K562 (cell line): ENCODE measurements around the gene QSOX2. TPM values are rescaled to one million over a fixed set of nuclear protein-coding genes. Genes with fewer than 3 reads are reported as not detected.
A peak's percentile ranks its signal among the peaks of the same experiment; 100 is the strongest.

Source experiments
- ATAC-seq: fragments of 200-7000 bp; cut with Tn5 transposase; 3 replicates; pipeline ENCODE4 v1.9.1; 2020; ENCODE audit warnings: moderate library complexity
- BruUV-seq: library from RNA; stranded (reverse); fragments of 400-500 nt; replicated peaks from 2 replicates; lab custom pipeline; 2021; lab: Mats Ljungman, UMichigan
- CTCF ChIA-PET: fragments of 300-600 bp; formaldehyde crosslinking; extraction: SDS; loops from one replicate; lab custom pipeline; 2021; ENCODE audit warnings: low intra/inter-chr PET ratio; lab: Yijun Ruan, JAX
- POLR2A ChIA-PET: fragments of 300-600, 350-650 bp; sonication (Branson Sonifier 250); formaldehyde crosslinking; extraction: SDS; loops from one replicate; lab custom pipeline; 2021; ENCODE audit warnings: antibody characterized with exemption, inconsistent platforms; lab: Yijun Ruan, JAX
- DNase-seq, 4 experiments: peaks; one replicate each; pipeline versions ENCODE4 v3.0.0 to v3.0.0-alpha.2; 2011 to 2018; ENCODE audit warnings: low spot score in 3 of 4, mixed read lengths in 3 of 4; ENCODE audit errors: extremely low read depth in 1 of 4
- FAIRE-seq: peaks from 2 replicates; lab custom pipeline; 2011; peaks lifted over from hg19 to GRCh38; lab: Jason Lieb, UNC
- H2AFZ ChIP-seq: 2 replicates; pipeline ENCODE4 v1.6.0; 2011; ENCODE audit warnings: low read depth, low read length, control low read depth, inconsistent platforms
- H3K27ac ChIP-seq: fragments of 200-600 bp; 3 replicates; pipeline ENCODE4 v1.8.0; 2011; ENCODE audit warnings: low read depth, mild to moderate bottlenecking, control low read depth, inconsistent platforms, low read length, moderate library complexity, mixed read lengths; ENCODE audit errors: extremely low read depth
- H3K27me3 ChIP-seq, 2 experiments: fragments of 300-600 bp in 1 of 2; 2 replicates in 1 of 2; 3 replicates in 1 of 2; pipeline versions ENCODE4 v1.6.0 to v1.8.0; 2011; ENCODE audit warnings: inconsistent platforms in 2 of 2, low read length in 2 of 2, mild to moderate bottlenecking in 1 of 2, mixed read lengths in 1 of 2, moderate library complexity in 1 of 2; ENCODE audit not compliant: control insufficient read depth in 2 of 2, insufficient read depth in 2 of 2
- H3K36me3 ChIP-seq: fragments of 300-600 bp; 3 replicates; pipeline ENCODE4 v1.8.0; 2011; ENCODE audit warnings: mild to moderate bottlenecking, low read length, inconsistent platforms; ENCODE audit not compliant: control insufficient read depth, insufficient read depth
- H3K4me1 ChIP-seq, 2 experiments: fragments of 200-600 bp in 1 of 2; replicated peaks in 1 of 2; 2 replicates in 1 of 2; 3 replicates in 1 of 2; pipeline versions ENCODE4 v1.5.1 to v1.8.0; 2011; ENCODE audit warnings: inconsistent platforms in 2 of 2, low read length in 2 of 2, mild to moderate bottlenecking in 1 of 2, mixed read lengths in 1 of 2, moderate library complexity in 1 of 2; ENCODE audit not compliant: control insufficient read depth in 2 of 2, insufficient read depth in 2 of 2
- H3K4me2 ChIP-seq: 2 replicates; pipeline ENCODE4 v1.6.1; 2011; ENCODE audit warnings: low read length, control low read depth, inconsistent platforms, mixed read lengths; ENCODE audit not compliant: insufficient read depth
- H3K4me3 ChIP-seq: fragments of 200-600 bp; sonication (generic), shearing (Covaris generic); 2 replicates; pipeline ENCODE4 v1.5.1; 2016; ENCODE audit warnings: control low read depth, inconsistent platforms
- H3K79me2 ChIP-seq: fragments of 200-600 bp; 3 replicates; pipeline ENCODE4 v1.8.0; 2011; ENCODE audit warnings: low read length, inconsistent platforms; ENCODE audit not compliant: control insufficient read depth, insufficient read depth
- H3K9ac ChIP-seq, 2 experiments: 2 replicates each; pipeline versions ENCODE4 v1.6.0 to v1.6.1; 2011; ENCODE audit warnings: low read depth in 2 of 2, low read length in 2 of 2, control low read depth in 1 of 2, inconsistent platforms in 1 of 2, mild to moderate bottlenecking in 1 of 2, mixed read lengths in 1 of 2; ENCODE audit not compliant: insufficient read depth in 1 of 2
- H3K9me1 ChIP-seq: one replicate; pipeline ENCODE4 v1.6.0; 2011; ENCODE audit warnings: inconsistent platforms, mild to moderate bottlenecking, low read length, moderate library complexity; ENCODE audit not compliant: control insufficient read depth, insufficient read depth
- H3K9me3 ChIP-seq: replicated peaks from 2 replicates; pipeline ENCODE4 v1.5.1; 2011; ENCODE audit warnings: low read depth, low read length, inconsistent platforms; ENCODE audit not compliant: control insufficient read depth, insufficient read depth
- H4K20me1 ChIP-seq: replicated peaks from 2 replicates; pipeline ENCODE4 v1.6.1; 2011; ENCODE audit warnings: low read length, inconsistent platforms, mixed read lengths; ENCODE audit not compliant: control insufficient read depth, insufficient read depth
- FIP1L1 ChIP-seq: fragments of 200-400 bp; formaldehyde crosslinking; IDR thresholded peaks from 2 replicates; pipeline ENCODE4 v1.6.1; 2018; ENCODE audit warnings: mild to moderate bottlenecking, low read depth, low read length; ENCODE audit not compliant: poor library complexity, severe bottlenecking
- POLR2G ChIP-seq: fragments of 200-400 bp; formaldehyde crosslinking; IDR thresholded peaks from 2 replicates; pipeline ENCODE4 v1.6.1; 2017; ENCODE audit warnings: low read depth, mild to moderate bottlenecking, antibody characterized with exemption, low read length, moderate library complexity
- ZC3H8 ChIP-seq: fragments of 450-650 bp; IDR thresholded peaks from 2 replicates; pipeline ENCODE4 v1.6.1; 2017
- ZNF174 ChIP-seq: fragments of 250-450 bp; sonication (Bioruptor Pico); IDR thresholded peaks from 2 replicates; pipeline ENCODE4 v1.4.0; 2020; ENCODE audit warnings: mild to moderate bottlenecking
- ZNF699 ChIP-seq: fragments of 250-450 bp; sonication (Bioruptor Pico); IDR thresholded peaks from 2 replicates; pipeline ENCODE4 v1.8.0; 2021; ENCODE audit warnings: mild to moderate bottlenecking, moderate library complexity; ENCODE audit not compliant: insufficient replicate concordance
- WGBS: fragments of 100-300 bp; shearing (Covaris generic); methylation state at CpG from one replicate; pipeline ENCODE4 v1.1.6; 2016; ENCODE audit warnings: low coverage, mixed read lengths; ENCODE audit not compliant: insufficient coverage; ENCODE audit errors: missing lambda C conversion rate; 5-methylcytosine and 5-hydroxymethylcytosine counted together
- in situ Hi-C: fragments of 300-500 bp; cut with MboI; formaldehyde crosslinking; loops from 4 replicates; pipeline ENCODE4 v1.15.0; 2018; ENCODE audit warnings: inconsistent platforms, mixed read lengths
- intact Hi-C: fragments of 100-400 bp; cut with micrococcal nuclease; formaldehyde crosslinking; loops from 2 replicates; pipeline ENCODE4 v1.14.2; 2022
- polyA plus RNA-seq, 8 experiments: library from polyadenylated mRNA; depleted of rRNA in 4 of 8; stranded (reverse) in 5 of 8; unstranded in 3 of 8; fragments of >200 nt; fragmentation: Nextera tagmentation in 2 of 8; fragmentation: Illumina TruSeq in 1 of 8; extraction: Ambion mirVana in 2 of 8; extraction: Trizol in 1 of 8; gene quantifications; 2 replicates each; pipeline versions ENCODE4 v1.2.1 to v1.2.3, GENCODE V29; 2011 to 2014; ENCODE audit warnings: inconsistent platforms in 1 of 8, missing spikeins in 1 of 8
- total RNA-seq, 7 experiments: library from RNA; depleted of rRNA in 6 of 7; stranded (reverse); fragments of >200 nt in 6 of 7; fragmentation: Illumina TruSeq in 2 of 7; extraction: Trizol in 2 of 7; gene quantifications; 2 replicates each; pipeline versions ENCODE4 v1.2.1 to v1.2.3, GENCODE V29; 2011 to 2021; ENCODE audit warnings: low replicate concordance in 1 of 7
- TF ChIP-seq, protein P1 (sequence below): fragments of 250-450 bp; sonication (Bioruptor Pico); IDR thresholded peaks from 2 replicates; pipeline ENCODE4 v1.8.0; 2022; ENCODE audit warnings: inconsistent platforms

Gene QSOX2
- total and polyA plus RNA-seq, 9 of the 15 experiments (the other 6 are each of a cell fraction or from before 2014, with no cell fraction given): 0.51 to 23.7 (median 12.7) TPM

DNA sequence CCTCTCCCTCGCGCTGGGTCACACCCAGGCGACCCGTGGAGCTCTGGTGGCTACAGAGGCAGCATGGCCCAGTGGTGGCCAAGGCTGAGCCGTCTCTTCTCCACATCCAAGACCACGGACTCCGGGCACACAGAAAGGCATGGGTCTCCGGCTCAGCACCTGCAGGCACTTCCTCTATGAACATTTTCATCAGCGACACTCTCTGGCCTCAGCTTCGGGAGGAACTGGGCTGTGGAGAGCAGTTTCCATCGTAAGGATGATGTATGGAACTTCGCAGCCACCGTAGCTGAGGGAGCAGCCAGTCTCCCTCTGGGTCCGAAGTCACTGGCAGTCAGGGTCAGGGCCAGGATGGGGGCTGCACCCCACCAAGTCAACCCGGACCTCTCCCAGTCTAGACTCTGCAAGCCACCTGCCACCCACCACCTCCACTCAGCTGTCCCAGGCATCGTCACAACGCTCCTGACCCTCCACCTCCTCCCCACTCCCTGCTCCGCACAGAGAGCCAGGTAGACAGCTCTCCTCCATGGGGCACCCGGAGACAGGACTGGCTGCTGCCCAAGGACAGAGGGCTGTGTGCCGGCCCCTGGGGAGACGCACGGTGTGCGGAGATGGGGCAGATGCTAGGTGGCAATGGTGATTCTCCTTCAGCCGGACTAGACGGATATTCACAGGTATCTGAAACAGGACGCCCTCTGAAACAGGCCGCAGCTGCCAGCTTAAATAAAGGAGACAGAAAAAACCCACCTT lies 9.7 kb downstream of the QSOX2 start (continued):
- TF ChIP-seq ZC3H8: no peak
- TF ChIP-seq ZNF699 (CRISPR knock-in tag): no peak
- no peak for TF ChIP-seq FIP1L1
- TF ChIP-seq ZNF174 (CRISPR knock-in tag): no peak

DNA sequence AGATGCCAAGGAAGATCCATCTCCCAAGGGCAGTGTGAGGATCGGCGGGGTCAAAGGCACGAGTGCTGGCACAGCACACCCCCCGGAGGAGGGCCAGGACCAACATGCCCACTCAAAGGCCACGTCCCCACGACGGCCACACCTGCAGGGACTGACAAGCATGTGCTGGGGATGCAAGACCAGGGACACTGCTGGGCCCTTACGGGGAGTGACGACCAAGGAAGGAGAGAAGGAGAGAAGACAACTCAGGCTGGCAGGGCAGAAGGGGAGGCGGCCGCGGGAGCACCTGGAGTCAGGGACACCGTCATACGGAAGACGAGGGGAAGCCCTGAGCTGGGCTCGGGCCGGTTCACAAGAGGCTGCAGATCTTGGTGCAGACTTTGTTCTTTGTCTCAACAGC lies 10.4 kb downstream of the QSOX2 start:
- Histone ChIP-seq H3K36me3 (peaks cover 66% of the 10 kb centered on the region), H4K20me1 (peaks cover 44% of the 10 kb centered on the region), H2AFZ (no peak overlapping the region), H3K4me2 (no peak overlapping the region), H3K9ac (no peak overlapping the region), H3K27me3 (no peaks in the 10 kb centered on the region), H3K9me1 (peaks cover 18% of the 10 kb centered on the region), H3K9me3 (no peaks in the 10 kb centered on the region), H3K79me2 (peaks cover 86% of the 10 kb centered on the region), H3K27ac (no peak overlapping the region), H3K4me1 (peaks cover 41 to 78% of the 10 kb centered on the region in 2 experiments), H3K4me3 (no peak overlapping the region)
- FAIRE-seq (no peak), ATAC-seq (no peak), DNase-seq (no peak)
- 93% methylated on average over 12 of the region's 17 CpGs for WGBS
- no TSS peak for BruUV-seq
- intact Hi-C loops (no loop called here), in situ Hi-C loops (no loop called here)
- ChIA-PET POLR2A (interaction anchor here (0.6 to 1.1 kb wide), 3 partner anchors 8 to 291 kb away, joined by 3 to 4 read pairs (median 3); partner anchors contain the start of gene QSOX2), CTCF (no interaction called here)
- TF ChIP-seq, protein P1, sequence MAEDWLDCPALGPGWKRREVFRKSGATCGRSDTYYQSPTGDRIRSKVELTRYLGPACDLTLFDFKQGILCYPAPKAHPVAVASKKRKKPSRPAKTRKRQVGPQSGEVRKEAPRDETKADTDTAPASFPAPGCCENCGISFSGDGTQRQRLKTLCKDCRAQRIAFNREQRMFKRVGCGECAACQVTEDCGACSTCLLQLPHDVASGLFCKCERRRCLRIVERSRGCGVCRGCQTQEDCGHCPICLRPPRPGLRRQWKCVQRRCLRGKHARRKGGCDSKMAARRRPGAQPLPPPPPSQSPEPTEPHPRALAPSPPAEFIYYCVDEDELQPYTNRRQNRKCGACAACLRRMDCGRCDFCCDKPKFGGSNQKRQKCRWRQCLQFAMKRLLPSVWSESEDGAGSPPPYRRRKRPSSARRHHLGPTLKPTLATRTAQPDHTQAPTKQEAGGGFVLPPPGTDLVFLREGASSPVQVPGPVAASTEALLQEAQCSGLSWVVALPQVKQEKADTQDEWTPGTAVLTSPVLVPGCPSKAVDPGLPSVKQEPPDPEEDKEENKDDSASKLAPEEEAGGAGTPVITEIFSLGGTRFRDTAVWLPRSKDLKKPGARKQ (CRISPR knock-in tag): no peak
- TF ChIP-seq POLR2G: peak; percentile 44; the same call in 1 of the 2 replicates
